Esophagus squamous epithelium (tissue), 4 donors: ENCODE data around the gene ASB7.

Experiments
- CTCF ChIP-seq, 6 experiments: fragments of 450-650 bp in 4 of 6; fragments of 200-600 bp in 2 of 6; sonication (generic) in 2 of 6; IDR thresholded peaks; one replicate each; pipeline ENCODE4 v1.5.1; 2016 to 2019; ENCODE audit warnings: antibody characterized with exemption in 6 of 6, mild to moderate bottlenecking in 4 of 6, moderate library complexity in 4 of 6
- POLR2A ChIP-seq, 4 donors: fragments of 450-650 bp; IDR thresholded peaks; one replicate each; pipeline ENCODE4 v1.6.1; 2017; ENCODE audit warnings: antibody characterized with exemption in 4 of 4, mild to moderate bottlenecking in 4 of 4, moderate library complexity in 3 of 4

GRCh38 chr15:100612539-100612938, 10.2 kb downstream of the ASB7 start:
- no peak for TF ChIP-seq CTCF (IDR thresholded peaks at IDR 0.05)
- TF ChIP-seq POLR2A (IDR thresholded peaks at IDR 0.05): no peak
